ENCODE data around the gene KCNH1.

Gene KCNH1

GRCh38 chr1:210652329-210652954, 481.5 kb downstream of the KCNH1 start:
- TF ChIP-seq CTCF (IDR thresholded peaks at IDR 0.05): no peak

- no peak for TF ChIP-seq CTCF (IDR thresholded peaks at IDR 0.05)
These were observed 483.5 kb downstream of the KCNH1 start for GRCh38 chr1:210650403-210650802.

GRCh38 chr1:210648588-210649269, 485.2 kb downstream of the KCNH1 start:
- TF ChIP-seq CTCF (IDR thresholded peaks at IDR 0.05): no peak

- no peak for TF ChIP-seq CTCF (IDR thresholded peaks at IDR 0.05)
These were observed 486.3 kb downstream of the KCNH1 start for GRCh38 chr1:210647406-210648333.

- TF ChIP-seq CTCF (IDR thresholded peaks at IDR 0.05): no peak
These were observed 487.7 kb downstream of the KCNH1 start for GRCh38 chr1:210646258-210646616.

GRCh38 chr1:210645582-210646257, 488.2 kb downstream of the KCNH1 start:
- no peak for TF ChIP-seq CTCF (IDR thresholded peaks at IDR 0.05)

- no peak for TF ChIP-seq CTCF (IDR thresholded peaks at IDR 0.05)
These were observed 492.4 kb downstream of the KCNH1 start for GRCh38 chr1:210641582-210641981.
